IPS DF 6.9 (cell line): ENCODE measurements around the gene MCEMP1.
A peak's percentile ranks its signal among the peaks of the same experiment; 100 is the strongest.

Experiments
- DNase-seq: peaks from one replicate; pipeline ENCODE4 v3.0.0-alpha.2; 2013; ENCODE audit warnings: low read depth, low spot score
- H3K27ac ChIP-seq: one replicate; pipeline ENCODE4 v1.5.1; 2013; ENCODE audit warnings: low read length, control low read depth
- H3K27me3 ChIP-seq: 2 replicates; pipeline ENCODE4 v1.6.1; 2013; ENCODE audit warnings: mild to moderate bottlenecking, low read length; ENCODE audit not compliant: control insufficient read depth, insufficient read depth
- H3K36me3 ChIP-seq: 2 replicates; pipeline ENCODE4 v1.6.1; 2013; ENCODE audit warnings: low read length; ENCODE audit not compliant: control insufficient read depth, insufficient read depth
- H3K4me1 ChIP-seq: 2 replicates; pipeline ENCODE4 v1.6.1; 2013; ENCODE audit warnings: low read length; ENCODE audit not compliant: control insufficient read depth, insufficient read depth
- H3K4me3 ChIP-seq: 2 replicates; pipeline ENCODE4 v1.5.1; 2013; ENCODE audit warnings: mild to moderate bottlenecking, low read length
- H3K9me3 ChIP-seq: 2 replicates; pipeline ENCODE4 v1.6.1; 2013; ENCODE audit warnings: low read length, inconsistent platforms; ENCODE audit not compliant: control insufficient read depth, insufficient read depth
- WGBS: extraction: QIAGEN DNeasy Blood & Tissue Kit; methylation state at CpG from one replicate; pipeline ENCODE4 v1.1.7; 2013; ENCODE audit warnings: mixed read lengths, missing lambda C conversion rate; ENCODE audit not compliant: insufficient read length, insufficient coverage; 5-methylcytosine and 5-hydroxymethylcytosine counted together

MCEMP1 gene

GRCh38 chr19:7681340-7682174 lies 4.7 kb downstream of the MCEMP1 start:
- Histone ChIP-seq H3K4me3 (peak overlapping the region; percentile 87), H3K4me1 (peaks cover 6% of the 10 kb centered on the region), H3K9me3 (no peaks in the 10 kb centered on the region), H3K27ac (no peak overlapping the region), H3K27me3 (no peaks in the 10 kb centered on the region), H3K36me3 (peaks cover 9% of the 10 kb centered on the region)
- DNase-seq, result peak; percentile 66
- no CpG with 5 or more reads among the region's 43 CpGs for WGBS

GRCh38 chr19:7682175-7682855 lies 5.4 kb downstream of the MCEMP1 start:
- H3K4me1 ChIP-seq, result peaks cover 6% of the 10 kb centered on the region

GRCh38 chr19:7685546-7686445 lies 8.9 kb downstream of the MCEMP1 start:
- H3K4me3 ChIP-seq, result no peak overlapping the region
- H3K4me1 ChIP-seq, result peaks cover 5% of the 10 kb centered on the region; the same call in 1 of the 2 replicates
- no peak for DNase-seq
- H3K27ac ChIP-seq, result no peak overlapping the region
- peaks cover 9% of the 10 kb centered on the region for H3K36me3 ChIP-seq
- H3K9me3 ChIP-seq, result no peaks in the 10 kb centered on the region
- WGBS, result no CpG with 5 or more reads among the region's 19 CpGs
- H3K27me3 ChIP-seq, result no peaks in the 10 kb centered on the region

More at GRCh38 chr19:7682175-7682855, 5.4 kb downstream of the MCEMP1 start:
- no peak overlapping the region for H3K27ac ChIP-seq
- H3K27me3 ChIP-seq, result no peaks in the 10 kb centered on the region
- H3K9me3 ChIP-seq, result no peaks in the 10 kb centered on the region
- no peak overlapping the region; the same call in 1 of the 2 replicates for H3K4me3 ChIP-seq
- peaks cover 9% of the 10 kb centered on the region for H3K36me3 ChIP-seq
- no CpG with 5 or more reads among the region's 74 CpGs for WGBS
- no peak for DNase-seq

GRCh38 chr19:7687177-7687576 lies 10.3 kb downstream of the MCEMP1 start:
- H3K9me3 ChIP-seq, result no peaks in the 10 kb centered on the region
- no peaks in the 10 kb centered on the region for H3K27me3 ChIP-seq
- no peak overlapping the region for H3K4me3 ChIP-seq
- no peak overlapping the region for H3K27ac ChIP-seq
- no peak for DNase-seq
- no CpG with 5 or more reads among the region's 12 CpGs for WGBS
- peaks cover 8% of the 10 kb centered on the region for H3K36me3 ChIP-seq
- peaks cover 1% of the 10 kb centered on the region; the same call in 1 of the 2 replicates for H3K4me1 ChIP-seq

GRCh38 chr19:7689165-7689564 lies 12.3 kb downstream of the MCEMP1 start:
- Histone ChIP-seq H3K27me3 (no peaks in the 10 kb centered on the region), H3K27ac (no peak overlapping the region), H3K4me1 (no peaks in the 10 kb centered on the region), H3K9me3 (no peaks in the 10 kb centered on the region), H3K36me3 (no peaks in the 10 kb centered on the region), H3K4me3 (no peak overlapping the region)
- no peak for DNase-seq
- no CpG with 5 or more reads among the region's 23 CpGs for WGBS

- no CpG with 5 or more reads among the region's 8 CpGs for WGBS
- no peaks in the 10 kb centered on the region for H3K27me3 ChIP-seq
- no peaks in the 10 kb centered on the region; the same call in 1 of the 2 replicates for H3K9me3 ChIP-seq
Measured at GRCh38 chr19:7690779-7691258, 13.9 kb downstream of the MCEMP1 start.

GRCh38 chr19:7691497-7691896 lies 14.6 kb downstream of the MCEMP1 start:
- H3K27me3 ChIP-seq, result no peaks in the 10 kb centered on the region
- no peak overlapping the region for H3K4me3 ChIP-seq
- H3K9me3 ChIP-seq, result no peaks in the 10 kb centered on the region; the same call in 1 of the 2 replicates
- H3K36me3 ChIP-seq, result no peaks in the 10 kb centered on the region
- H3K4me1 ChIP-seq, result no peaks in the 10 kb centered on the region
- DNase-seq, result no peak
- no peak overlapping the region for H3K27ac ChIP-seq

More at GRCh38 chr19:7690779-7691258, 13.9 kb downstream of the MCEMP1 start:
- Histone ChIP-seq H3K4me3 (no peak overlapping the region), H3K36me3 (no peaks in the 10 kb centered on the region), H3K4me1 (no peaks in the 10 kb centered on the region), H3K27ac (no peak overlapping the region)
- no peak for DNase-seq

GRCh38 chr19:7692417-7693088 lies 15.7 kb downstream of the MCEMP1 start:
- Histone ChIP-seq H3K4me3 (no peak overlapping the region), H3K27me3 (no peaks in the 10 kb centered on the region), H3K9me3 (no peaks in the 10 kb centered on the region; the same call in 1 of the 2 replicates), H3K4me1 (no peaks in the 10 kb centered on the region), H3K27ac (no peak overlapping the region), H3K36me3 (no peaks in the 10 kb centered on the region)
- DNase-seq, result no peak
- 68% methylated on average over 3 of the region's 13 CpGs for WGBS

- Histone ChIP-seq H3K36me3 (no peaks in the 10 kb centered on the region), H3K9me3 (no peaks in the 10 kb centered on the region; the same call in 1 of the 2 replicates), H3K4me3 (no peak overlapping the region), H3K4me1 (0 out of 2 replicates have a peak, but pooled peaks cover 4% of the 10 kb centered on the region), H3K27me3 (no peaks in the 10 kb centered on the region), H3K27ac (no peak overlapping the region)
- no CpG with 5 or more reads among the region's 4 CpGs for WGBS
- no peak for DNase-seq
Measured at GRCh38 chr19:7694499-7694898, 17.6 kb downstream of the MCEMP1 start.
